Dedifferentiated amniotic fluid mesenchymal stem cell (primary cell): Measurements from ENCODE around the gene SDCCAG8.
A peak's percentile ranks its signal among the peaks of the same experiment; 100 is the strongest.

ENCODE experiments used
- DNase-seq: peaks from one replicate; pipeline ENCODE4 v3.0.0-alpha.2; 2016; ENCODE audit errors: extremely low spot score

The SDCCAG8 gene

GRCh38 chr1:243482141-243483022 lies 226.5 kb downstream of the SDCCAG8 start:
- peak; percentile 61 for DNase-seq

GRCh38 chr1:243483071-243483771 lies 227.4 kb downstream of the SDCCAG8 start:
- no peak for DNase-seq

GRCh38 chr1:243483952-243484351 lies 228.1 kb downstream of the SDCCAG8 start:
- DNase-seq: no peak

GRCh38 chr1:243487036-243487648 lies 231.3 kb downstream of the SDCCAG8 start:
- DNase-seq: no peak

- no peak for DNase-seq
Observed at GRCh38 chr1:243487649-243488227, 231.9 kb downstream of the SDCCAG8 start.

- DNase-seq: no peak
Observed at GRCh38 chr1:243488459-243489157, 232.8 kb downstream of the SDCCAG8 start.

GRCh38 chr1:243489158-243489527 lies 233.3 kb downstream of the SDCCAG8 start:
- no peak for DNase-seq

GRCh38 chr1:243489681-243490546 lies 234.1 kb downstream of the SDCCAG8 start:
- no peak for DNase-seq

- DNase-seq: peak; percentile 74
Observed at GRCh38 chr1:243490748-243491686, 235.2 kb downstream of the SDCCAG8 start.

GRCh38 chr1:243493156-243494129 lies 237.6 kb downstream of the SDCCAG8 start:
- DNase-seq: no peak

- no peak for DNase-seq
Observed at GRCh38 chr1:243494741-243495431, 239.0 kb downstream of the SDCCAG8 start.

GRCh38 chr1:243495442-243496186 lies 239.8 kb downstream of the SDCCAG8 start:
- DNase-seq: peak; percentile 36

GRCh38 chr1:243496187-243496646 lies 240.4 kb downstream of the SDCCAG8 start:
- DNase-seq: no peak

GRCh38 chr1:243496806-243497205 lies 241.0 kb downstream of the SDCCAG8 start:
- DNase-seq: no peak

GRCh38 chr1:243497939-243498681 lies 242.3 kb downstream of the SDCCAG8 start:
- no peak for DNase-seq

- no peak for DNase-seq
Observed at GRCh38 chr1:243499248-243499647, 243.4 kb downstream of the SDCCAG8 start.
